GM19240 (cell line): Measurements from ENCODE around the gene TLL2.

ENCODE experiments used
- DNase-seq: peaks from one replicate; pipeline ENCODE4 v3.0.0; 2011; ENCODE audit warnings: low spot score; ENCODE audit not compliant: insufficient read length

Gene TLL2

GRCh38 chr10:96465599-96465998 lies 48.1 kb downstream of the TLL2 start:
- DNase-seq, result no peak

GRCh38 chr10:96463562-96463961 lies 50.2 kb downstream of the TLL2 start:
- DNase-seq, result no peak

GRCh38 chr10:96462606-96463151 lies 51.0 kb downstream of the TLL2 start:
- DNase-seq, result no peak

GRCh38 chr10:96460316-96460715 lies 53.4 kb downstream of the TLL2 start:
- DNase-seq, result no peak

- no peak for DNase-seq
These were observed 56.4 kb downstream of the TLL2 start for GRCh38 chr10:96457341-96457740.

GRCh38 chr10:96456296-96456840 lies 57.4 kb downstream of the TLL2 start:
- DNase-seq, result no peak

GRCh38 chr10:96453856-96454583 lies 59.7 kb downstream of the TLL2 start:
- DNase-seq, result no peak

GRCh38 chr10:96452494-96453153 lies 61.1 kb downstream of the TLL2 start:
- DNase-seq, result no peak

- DNase-seq, result no peak
These were observed 63.1 kb downstream of the TLL2 start for GRCh38 chr10:96450529-96451207.

- no peak for DNase-seq
These were observed 65.2 kb downstream of the TLL2 start for GRCh38 chr10:96448558-96448957.

GRCh38 chr10:96448021-96448457 lies 65.7 kb downstream of the TLL2 start:
- peak; percentile 33 for DNase-seq

GRCh38 chr10:96446966-96447596 lies 66.6 kb downstream of the TLL2 start:
- DNase-seq, result no peak

- DNase-seq, result no peak
These were observed 71.6 kb downstream of the TLL2 start for GRCh38 chr10:96441987-96442643.

- DNase-seq, result no peak
These were observed 72.3 kb downstream of the TLL2 start for GRCh38 chr10:96441322-96441885.

- DNase-seq, result no peak
These were observed 73.1 kb downstream of the TLL2 start for GRCh38 chr10:96440361-96441292.

GRCh38 chr10:96439725-96440124 lies 74.0 kb downstream of the TLL2 start:
- no peak for DNase-seq

- no peak for DNase-seq
These were observed 77.7 kb downstream of the TLL2 start for GRCh38 chr10:96436035-96436434.

- DNase-seq, result no peak
These were observed 82.3 kb downstream of the TLL2 start for GRCh38 chr10:96431211-96431970.

- DNase-seq, result no peak
These were observed 86.4 kb downstream of the TLL2 start for GRCh38 chr10:96427291-96427690.
